Activated naive CD4-positive, alpha-beta T cell treated with Interleukin-2 at 50 U/mL for 16 hours (primary cell): ENCODE data around the gene GDF9.
"Not testable (repeated sequence)": the region's sequence is repeated elsewhere in the genome, so short reads cannot be mapped to it uniquely, and the experiment has no call there.

Source experiments
- DNase-seq: peaks from one replicate; pipeline ENCODE4 v3.0.0-alpha.2; 2020

Gene GDF9

GRCh38 chr5:132871459-132872284, 5.4 kb upstream of the GDF9 start:
- DNase-seq: no peak

GRCh38 chr5:132870801-132871200, 4.5 kb upstream of the GDF9 start:
- no peak for DNase-seq

GRCh38 chr5:132868754-132869153, 2.5 kb upstream of the GDF9 start:
- no peak for DNase-seq

- DNase-seq: no peak
These were observed 780 bp upstream of the GDF9 start for GRCh38 chr5:132867046-132867451.

- no peak for DNase-seq
These were observed 464 bp downstream of the GDF9 start for GRCh38 chr5:132865668-132866341.

GRCh38 chr5:132860742-132861141, 5.5 kb downstream of the GDF9 start:
- no peak for DNase-seq

- DNase-seq: no peak
These were observed 6.3 kb downstream of the GDF9 start for GRCh38 chr5:132859889-132860437.

GRCh38 chr5:132856011-132856410, 10.3 kb downstream of the GDF9 start:
- no peak for DNase-seq

- DNase-seq: not testable (repeated sequence)
These were observed 11.3 kb downstream of the GDF9 start for GRCh38 chr5:132854992-132855391.

GRCh38 chr5:132854301-132854700, 12.0 kb downstream of the GDF9 start:
- DNase-seq: no peak

- no peak for DNase-seq
These were observed 12.5 kb downstream of the GDF9 start for GRCh38 chr5:132853790-132854189.

- no peak for DNase-seq
These were observed 12.9 kb downstream of the GDF9 start for GRCh38 chr5:132853323-132853722.

- no peak for DNase-seq
These were observed 16.2 kb downstream of the GDF9 start for GRCh38 chr5:132850066-132850465.

- no peak for DNase-seq
These were observed 16.9 kb downstream of the GDF9 start for GRCh38 chr5:132849347-132849746.

GRCh38 chr5:132848270-132848669, 18.0 kb downstream of the GDF9 start:
- DNase-seq: no peak

- no peak for DNase-seq
These were observed 25.0 kb downstream of the GDF9 start for GRCh38 chr5:132841305-132841704.

GRCh38 chr5:132840896-132841295, 25.4 kb downstream of the GDF9 start:
- no peak for DNase-seq

- DNase-seq: no peak
These were observed 26.0 kb downstream of the GDF9 start for GRCh38 chr5:132840313-132840712.

- no peak for DNase-seq
These were observed 26.6 kb downstream of the GDF9 start for GRCh38 chr5:132839426-132840301.

GRCh38 chr5:132838516-132839282, 27.6 kb downstream of the GDF9 start:
- DNase-seq: no peak

GRCh38 chr5:132837868-132838267, 28.4 kb downstream of the GDF9 start:
- no peak for DNase-seq

GRCh38 chr5:132836852-132837251, 29.4 kb downstream of the GDF9 start:
- DNase-seq: no peak
